ENCODE results near the gene SOAT2. TPM values are rescaled to one million over a fixed set of nuclear protein-coding genes. Genes with fewer than 3 reads are reported as not detected.

Gene SOAT2
- total RNA-seq (2022; extraction: Qiagen RNA extraction) = 0.14 to 0.28 TPM (median 0.23 TPM) in 5 replicates

GRCh38 chr12:53102883-53103807 is at the start of gene SOAT2:
SOAT2 (plus strand) TSS chr12:53103486; CDS start chr12:53103578, 92 bp downstream.

GRCh38 chr12:53079226-53080117 is 23.8 kb upstream of the SOAT2 start, which contains the start of gene SPRYD3:
SPRYD3 (minus strand) TSS chr12:53079390; CDS start chr12:53079333, 57 bp downstream.

GRCh38 chr12:53097564-53098353 is 5.5 kb upstream of the SOAT2 start, which contains the start of gene IGFBP6:
IGFBP6 (plus strand) TSS chr12:53097667; CDS start chr12:53097718, 51 bp downstream.

Other genes starting within 250 kb of the SOAT2 start
- gene KRT8, start 198.4 kb upstream of the SOAT2 start, total RNA-seq (2022; extraction: Qiagen RNA extraction) = 4,031 to 4,993 TPM (median 4,777 TPM) in 5 replicates
- gene KRT18, start 154.4 kb upstream of the SOAT2 start, total RNA-seq (2022; extraction: Qiagen RNA extraction) = 2,830 to 3,225 TPM (median 2,990 TPM) in 5 replicates
- gene EIF4B, start 97.0 kb upstream of the SOAT2 start, total RNA-seq (2022; extraction: Qiagen RNA extraction) = 233 to 364 TPM (median 274 TPM) in 5 replicates
- gene TNS2, start 53.4 kb upstream of the SOAT2 start, total RNA-seq (2022; extraction: Qiagen RNA extraction) = 35.6 to 67.7 TPM (median 53.7 TPM) in 5 replicates
- 31.6 to 38.1 TPM (median 36.6 TPM) in 5 replicates for gene SPRYD3, start 24.1 kb upstream of the SOAT2 start, total RNA-seq (2022; extraction: Qiagen RNA extraction)
- 157 to 250 TPM (median 241 TPM) in 5 replicates for gene IGFBP6, start 5.8 kb upstream of the SOAT2 start, total RNA-seq (2022; extraction: Qiagen RNA extraction)
- gene ZNF740, start 77.2 kb downstream of the SOAT2 start, total RNA-seq (2022; extraction: Qiagen RNA extraction) = 10.9 to 16.1 TPM (median 13.8 TPM) in 5 replicates
- gene CSAD, start 77.4 kb downstream of the SOAT2 start, total RNA-seq (2022; extraction: Qiagen RNA extraction) = 4.4 to 9.9 TPM (median 6.6 TPM) in 5 replicates
- 0.35 to 0.84 TPM (median 0.55 TPM) in 5 replicates for gene ITGB7, start 103.8 kb downstream of the SOAT2 start, total RNA-seq (2022; extraction: Qiagen RNA extraction)
- gene RARG, start 128.7 kb downstream of the SOAT2 start, total RNA-seq (2022; extraction: Qiagen RNA extraction) = 19.2 to 26.6 TPM (median 24.6 TPM) in 5 replicates
- gene ESPL1, start 164.8 kb downstream of the SOAT2 start, total RNA-seq (2022; extraction: Qiagen RNA extraction) = 15.5 to 21.8 TPM (median 19.0 TPM) in 5 replicates
- gene PFDN5, start 192.1 kb downstream of the SOAT2 start, total RNA-seq (2022; extraction: Qiagen RNA extraction) = 476 to 584 TPM (median 513 TPM) in 5 replicates
- gene MYG1, start 196.2 kb downstream of the SOAT2 start, total RNA-seq (2022; extraction: Qiagen RNA extraction) = 70.1 to 96.3 TPM (median 90.1 TPM) in 5 replicates
- gene AAAS, start 218.1 kb downstream of the SOAT2 start, total RNA-seq (2022; extraction: Qiagen RNA extraction) = 69.8 to 82.5 TPM (median 75.9 TPM) in 5 replicates
- gene SP7, start 232.9 kb downstream of the SOAT2 start, total RNA-seq (2022; extraction: Qiagen RNA extraction) = 0.09 TPM in 1 of 5 replicates, not detected in the others